ENCODE results near the gene FOXO6. TPM values are rescaled to one million over a fixed set of nuclear protein-coding genes. Genes with fewer than 3 reads are reported as not detected.

Gene FOXO6
- total RNA-seq, 1 donor from 2014 or later = 5.7 TPM

- intact Hi-C loops (cut with DNase I) = loop anchor here (5.0 kb wide), 2 partner anchors 33 to 37 kb away; no protein-coding TSS in a partner anchor
- no peak for DNase-seq (ENCODE audit: low spot score in 2 of 2)
- no peak for TF ChIP-seq CTCF (IDR thresholded peaks at IDR 0.05)
- H3K9me3 ChIP-seq = no peaks in the 10 kb centered on the region
- no peak overlapping the region for H3K4me3 ChIP-seq
- no peaks in the 10 kb centered on the region for H3K4me1 ChIP-seq
- no peaks in the 10 kb centered on the region for H3K27me3 ChIP-seq
- no peaks in the 10 kb centered on the region for H3K36me3 ChIP-seq
- H3K27ac ChIP-seq = no peak overlapping the region
Measured at GRCh38 chr1:41350055-41350378, 11.2 kb upstream of the FOXO6 start.

- intact Hi-C loops (cut with DNase I) = loop anchor here (5.0 kb wide), 2 partner anchors 34 to 36 kb away; no protein-coding TSS in a partner anchor
- DNase-seq (ENCODE audit: low spot score in 2 of 2) = peak in 1 of 2 donors; percentile 39
- no peaks in the 10 kb centered on the region for H3K27me3 ChIP-seq
- TF ChIP-seq CTCF (IDR thresholded peaks at IDR 0.05) = no peak
- no peaks in the 10 kb centered on the region for H3K4me1 ChIP-seq
- H3K9me3 ChIP-seq = no peaks in the 10 kb centered on the region
- H3K36me3 ChIP-seq = no peaks in the 10 kb centered on the region
- H3K27ac ChIP-seq = no peak overlapping the region
- H3K4me3 ChIP-seq = no peak overlapping the region
Measured at GRCh38 chr1:41351262-41352151, 9.7 kb upstream of the FOXO6 start.

- Histone ChIP-seq H3K27me3 (no peaks in the 10 kb centered on the region), H3K9me3 (no peaks in the 10 kb centered on the region), H3K36me3 (no peaks in the 10 kb centered on the region), H3K4me3 (no peak overlapping the region), H3K4me1 (peaks cover 0 to 6% of the 10 kb centered on the region in 2 donors), H3K27ac (no peak overlapping the region)
- intact Hi-C loops (cut with DNase I) = loop anchor here (5.0 kb wide), 2 partner anchors 34 to 36 kb away; no protein-coding TSS in a partner anchor
- no peak for TF ChIP-seq CTCF (IDR thresholded peaks at IDR 0.05)
- peak in 1 of 2 donors; percentile 25 for DNase-seq (ENCODE audit: low spot score in 2 of 2)
Measured at GRCh38 chr1:41353744-41354143, 7.5 kb upstream of the FOXO6 start.

GRCh38 chr1:41354956-41355355 lies 6.3 kb upstream of the FOXO6 start:
- no peaks in the 10 kb centered on the region for H3K27me3 ChIP-seq
- DNase-seq (ENCODE audit: low spot score in 2 of 2) = peak in 1 of 2 donors; percentile 48

GRCh38 chr1:41355356-41355755 lies 5.9 kb upstream of the FOXO6 start:
- no peaks in the 10 kb centered on the region for H3K27me3 ChIP-seq
- no peaks in the 10 kb centered on the region for H3K36me3 ChIP-seq
- TF ChIP-seq CTCF (IDR thresholded peaks at IDR 0.05) = no peak
- intact Hi-C loops (cut with DNase I) = loop anchor here (5.0 kb wide), 1 partner anchor 73 kb away; no protein-coding TSS in a partner anchor
- H3K27ac ChIP-seq = no peak overlapping the region
- DNase-seq (ENCODE audit: low spot score in 2 of 2) = peak in 1 of 2 donors; percentile 41
- no peak overlapping the region for H3K4me3 ChIP-seq
- peaks cover 0 to 16% of the 10 kb centered on the region in 2 donors for H3K4me1 ChIP-seq
- no peaks in the 10 kb centered on the region for H3K9me3 ChIP-seq

More at GRCh38 chr1:41354956-41355355, 6.3 kb upstream of the FOXO6 start:
- no peaks in the 10 kb centered on the region for H3K9me3 ChIP-seq
- TF ChIP-seq CTCF (IDR thresholded peaks at IDR 0.05) = no peak
- no peak overlapping the region for H3K27ac ChIP-seq
- intact Hi-C loops (cut with DNase I) = loop anchor here (5.0 kb wide), 3 partner anchors 32 to 73 kb away; no protein-coding TSS in a partner anchor
- no peak overlapping the region for H3K4me3 ChIP-seq
- peaks cover 0 to 16% of the 10 kb centered on the region in 2 donors for H3K4me1 ChIP-seq
- H3K36me3 ChIP-seq = no peaks in the 10 kb centered on the region
